NCI-H2227 treated with DMSO at 0.1 percent for 48 hours (cell line): ENCODE data around the gene TRIM63.

ENCODE experiments used
- DNase-seq: peaks from one replicate; lab custom pipeline; 2025; lab: John Stamatoyannopoulos, UW

TRIM63 gene

DNA sequence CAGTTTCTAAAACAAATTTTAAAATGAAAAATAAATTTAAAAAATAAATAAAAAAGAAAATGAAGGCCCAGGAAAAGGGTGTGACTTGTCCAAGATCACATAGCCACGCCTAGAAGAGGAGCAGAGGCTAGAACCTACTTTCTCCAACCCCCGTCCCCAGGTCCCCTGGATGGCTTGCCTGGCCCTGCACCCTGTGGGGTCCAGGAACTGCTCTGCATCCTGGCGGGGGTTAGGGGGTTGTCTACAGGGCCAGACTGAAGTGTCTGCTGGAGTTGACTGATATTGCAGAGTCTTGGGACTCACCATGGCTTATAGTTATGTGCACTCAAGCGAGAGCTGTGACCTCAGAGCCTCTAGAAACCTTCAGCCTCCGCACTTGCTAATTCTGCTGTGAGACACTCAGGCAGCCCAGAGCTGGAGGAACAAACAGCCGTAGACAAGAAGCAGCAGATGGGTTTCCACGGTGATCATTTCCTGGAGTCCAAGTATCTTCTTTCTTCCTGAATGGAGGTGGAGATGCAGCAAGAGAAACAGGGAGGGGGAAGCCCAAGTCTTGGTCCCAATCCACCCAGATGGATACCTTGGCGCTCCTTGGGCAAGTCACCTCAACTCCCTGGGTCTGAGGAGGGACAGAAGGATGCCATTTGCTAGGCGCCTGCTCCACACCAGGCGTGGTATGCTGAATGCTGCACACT lies 51.0 kb downstream of the TRIM63 start:
- peak; percentile 33 for DNase-seq

DNA sequence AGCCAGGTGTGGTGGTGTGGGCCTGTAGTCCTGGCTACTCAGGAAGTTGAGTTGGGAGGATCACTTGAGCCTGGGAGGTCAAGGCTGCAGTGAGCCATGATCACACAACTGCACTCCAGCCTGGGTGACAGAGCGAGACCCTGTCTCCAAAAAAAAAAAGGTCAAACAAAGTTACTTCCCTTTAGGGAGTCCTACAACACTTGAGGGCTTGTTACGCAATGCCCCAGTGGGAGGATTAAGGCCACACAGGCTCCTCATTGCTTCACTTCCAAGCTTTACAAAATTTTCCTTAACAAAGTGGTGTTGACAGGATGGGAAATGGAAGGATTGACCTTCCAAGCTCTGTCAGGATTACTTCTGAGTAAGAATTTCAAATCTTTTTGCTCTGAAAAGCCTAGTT lies 52.1 kb downstream of the TRIM63 start:
- no peak for DNase-seq

- no peak for DNase-seq
Measured at GRCh38 chr1:26014179-26014578, 53.3 kb downstream of the TRIM63 start.

DNA sequence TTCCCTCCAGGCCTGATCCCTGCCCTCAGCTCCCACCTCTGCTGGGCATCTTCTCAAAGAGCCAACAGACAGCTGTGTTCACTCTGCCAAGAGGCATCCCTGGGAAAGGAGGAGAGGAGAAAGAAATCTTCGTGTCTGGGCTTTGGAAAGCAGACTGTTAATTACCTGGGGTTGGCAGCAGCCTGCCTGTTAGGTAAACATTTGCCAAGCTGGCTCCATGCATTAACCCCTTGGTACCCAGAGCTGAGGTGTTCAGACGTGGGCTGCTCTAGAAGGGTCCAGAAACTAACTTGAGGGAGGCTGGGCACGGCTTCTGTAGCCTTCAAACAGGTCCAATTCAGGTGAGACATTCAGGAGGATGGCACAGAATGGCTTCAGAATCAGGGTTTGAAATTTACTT lies 54.6 kb downstream of the TRIM63 start:
- no peak for DNase-seq

GRCh38 chr1:26010825-26011224 lies 56.6 kb downstream of the TRIM63 start:
- no peak for DNase-seq

DNA sequence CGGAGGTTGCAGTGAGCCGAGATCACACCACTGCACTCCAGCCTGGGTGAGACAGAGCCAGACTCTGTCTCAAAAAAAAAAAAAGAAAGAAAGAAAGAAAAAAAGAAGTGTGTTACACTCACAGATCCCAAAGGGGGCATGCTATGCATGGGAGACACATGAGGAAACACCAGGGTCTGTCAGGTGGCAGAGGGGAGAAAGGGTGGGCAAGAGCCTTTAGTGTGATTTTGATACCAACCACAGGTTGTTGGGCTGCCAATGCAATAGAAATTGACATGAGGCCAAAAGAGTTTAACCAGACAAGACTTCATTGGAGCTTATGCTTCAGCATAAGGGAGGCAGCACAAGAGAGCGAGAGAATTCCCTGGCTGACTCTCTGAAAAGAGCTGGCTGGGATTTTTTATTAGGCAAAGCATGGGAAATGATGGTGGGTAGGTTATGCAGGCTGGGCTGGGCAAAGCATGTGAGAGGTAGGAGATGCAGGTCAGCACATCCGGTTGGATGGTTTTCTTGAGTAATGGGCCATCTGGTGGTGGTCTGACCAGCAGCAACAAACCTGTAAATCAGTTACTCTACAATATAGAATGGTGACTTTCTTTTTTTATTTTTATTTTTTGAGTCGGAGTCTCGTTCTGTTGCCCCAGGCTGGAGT lies 57.5 kb downstream of the TRIM63 start:
- no peak for DNase-seq

DNA sequence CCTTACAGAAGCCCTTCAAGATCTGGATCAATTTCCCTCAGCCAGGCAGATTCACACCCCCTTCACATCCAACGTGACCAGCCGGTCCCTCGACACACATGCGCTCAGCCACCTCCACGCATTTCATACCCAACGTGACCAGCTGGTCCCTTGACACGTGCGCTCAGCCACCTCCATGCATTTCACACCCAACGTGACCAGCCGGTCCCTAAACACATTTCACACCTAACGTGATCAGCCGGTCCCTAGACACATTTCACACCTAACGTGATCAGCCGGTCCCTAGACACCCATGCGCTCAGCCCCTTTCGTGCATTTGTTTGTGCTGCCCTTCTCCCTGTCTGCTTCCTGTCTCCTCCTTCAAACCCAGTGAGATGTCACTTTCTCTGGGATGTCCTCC lies 60.7 kb downstream of the TRIM63 start:
- no peak for DNase-seq

- no peak for DNase-seq
Measured at GRCh38 chr1:26005434-26006105, 61.9 kb downstream of the TRIM63 start.

DNA sequence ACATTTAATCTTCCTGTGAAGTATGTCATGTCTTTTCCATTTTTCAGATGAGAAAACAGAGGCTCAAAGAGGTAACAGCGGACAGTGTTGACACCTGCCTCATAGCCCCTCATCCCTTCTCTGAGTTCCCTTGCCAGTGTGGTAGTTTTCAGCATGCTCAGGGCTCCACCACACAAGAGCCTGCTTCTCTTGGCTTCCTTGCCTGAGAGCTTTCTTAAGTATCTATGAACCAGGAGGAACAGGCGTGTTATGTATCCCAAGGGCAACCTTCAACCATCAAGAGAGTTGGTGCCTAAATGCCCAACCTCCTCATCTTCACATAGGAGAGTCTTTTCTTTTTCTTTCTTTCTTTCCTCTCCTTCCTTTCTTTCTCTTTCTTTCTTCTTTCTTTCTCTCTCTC lies 63.7 kb downstream of the TRIM63 start:
- DNase-seq = no peak

GRCh38 chr1:26003262-26003661 lies 64.2 kb downstream of the TRIM63 start:
- no peak for DNase-seq
